ENCODE results near the gene C11orf21.

- TF ChIP-seq CTCF (conservative IDR thresholded peaks at IDR 0.05 in 1 of 2, IDR thresholded peaks at IDR 0.05 in 1 of 2; ENCODE audit: low read depth in 1 of 2, low read length in 2 of 2) = no peak
- TF ChIP-seq EZH2 (IDR thresholded peaks at IDR 0.05; ENCODE audit: low read length, missing control alignments) = no peak
Measured at GRCh38 chr11:2277933-2278523, 23.7 kb downstream of the C11orf21 start.
